ENCODE data around the gene RAB9B.

DNA sequence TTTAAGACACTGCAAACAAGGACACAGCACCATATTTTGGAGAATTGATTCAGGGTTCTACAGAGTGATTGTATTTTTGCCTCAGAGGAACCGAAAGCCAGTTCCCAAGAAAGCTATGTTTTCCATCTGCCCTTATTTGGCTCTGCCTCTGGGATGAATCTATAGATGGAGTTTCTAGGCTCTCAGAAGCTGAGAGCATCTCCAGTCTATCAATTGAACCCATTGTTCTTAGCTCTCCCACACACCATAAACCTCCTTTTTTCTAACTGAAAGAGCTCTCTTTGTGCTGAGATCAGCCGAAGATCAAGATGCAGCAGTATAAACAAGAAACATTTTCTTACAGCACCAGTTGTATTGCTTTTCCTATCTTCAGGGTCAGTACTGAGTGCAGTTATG lies 38.5 kb downstream of the RAB9B start:
- TF ChIP-seq RXRA (IDR thresholded peaks at IDR 0.05; ENCODE audit: borderline replicate concordance, low read depth), result no peak
- TF ChIP-seq, protein P1, sequence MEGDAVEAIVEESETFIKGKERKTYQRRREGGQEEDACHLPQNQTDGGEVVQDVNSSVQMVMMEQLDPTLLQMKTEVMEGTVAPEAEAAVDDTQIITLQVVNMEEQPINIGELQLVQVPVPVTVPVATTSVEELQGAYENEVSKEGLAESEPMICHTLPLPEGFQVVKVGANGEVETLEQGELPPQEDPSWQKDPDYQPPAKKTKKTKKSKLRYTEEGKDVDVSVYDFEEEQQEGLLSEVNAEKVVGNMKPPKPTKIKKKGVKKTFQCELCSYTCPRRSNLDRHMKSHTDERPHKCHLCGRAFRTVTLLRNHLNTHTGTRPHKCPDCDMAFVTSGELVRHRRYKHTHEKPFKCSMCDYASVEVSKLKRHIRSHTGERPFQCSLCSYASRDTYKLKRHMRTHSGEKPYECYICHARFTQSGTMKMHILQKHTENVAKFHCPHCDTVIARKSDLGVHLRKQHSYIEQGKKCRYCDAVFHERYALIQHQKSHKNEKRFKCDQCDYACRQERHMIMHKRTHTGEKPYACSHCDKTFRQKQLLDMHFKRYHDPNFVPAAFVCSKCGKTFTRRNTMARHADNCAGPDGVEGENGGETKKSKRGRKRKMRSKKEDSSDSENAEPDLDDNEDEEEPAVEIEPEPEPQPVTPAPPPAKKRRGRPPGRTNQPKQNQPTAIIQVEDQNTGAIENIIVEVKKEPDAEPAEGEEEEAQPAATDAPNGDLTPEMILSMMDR (IDR thresholded peaks at IDR 0.05), result no peak
- TF ChIP-seq POLR2AphosphoS5 (IDR thresholded peaks at IDR 0.05; ENCODE audit: low read depth, low read length), result no peak
- TF ChIP-seq EZH2phosphoT487 (IDR thresholded peaks at IDR 0.05; ENCODE audit: borderline replicate concordance, low read depth), result no peak
- TF ChIP-seq SIN3A (IDR thresholded peaks at IDR 0.05; ENCODE audit: borderline replicate concordance, low read depth, low read length), result no peak
